Measurements from ENCODE around the gene LCORL.
"Not testable (repeated sequence)": the region's sequence is repeated elsewhere in the genome, so short reads cannot be mapped to it uniquely, and the experiment has no call there.

Gene LCORL

DNA sequence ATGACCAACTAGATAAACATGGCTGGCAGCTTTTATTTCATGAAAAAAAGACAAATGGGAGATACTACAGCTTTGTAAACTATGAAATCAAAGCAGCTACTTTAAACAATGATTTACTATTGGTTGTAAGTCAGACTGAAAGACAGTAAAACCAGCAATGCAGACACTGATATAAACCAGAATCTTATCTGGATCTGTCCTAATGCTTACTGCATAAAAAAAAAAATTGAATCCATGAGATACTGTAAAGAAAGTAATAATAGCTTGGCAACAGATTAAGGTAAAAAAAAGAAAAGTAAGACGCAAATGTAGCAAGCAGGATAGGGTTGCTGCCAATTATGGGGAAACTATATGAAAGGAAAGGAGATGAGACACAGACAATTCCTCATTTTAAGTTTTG is 7.3 kb downstream of the LCORL start:
- DNase-seq: no peak

DNA sequence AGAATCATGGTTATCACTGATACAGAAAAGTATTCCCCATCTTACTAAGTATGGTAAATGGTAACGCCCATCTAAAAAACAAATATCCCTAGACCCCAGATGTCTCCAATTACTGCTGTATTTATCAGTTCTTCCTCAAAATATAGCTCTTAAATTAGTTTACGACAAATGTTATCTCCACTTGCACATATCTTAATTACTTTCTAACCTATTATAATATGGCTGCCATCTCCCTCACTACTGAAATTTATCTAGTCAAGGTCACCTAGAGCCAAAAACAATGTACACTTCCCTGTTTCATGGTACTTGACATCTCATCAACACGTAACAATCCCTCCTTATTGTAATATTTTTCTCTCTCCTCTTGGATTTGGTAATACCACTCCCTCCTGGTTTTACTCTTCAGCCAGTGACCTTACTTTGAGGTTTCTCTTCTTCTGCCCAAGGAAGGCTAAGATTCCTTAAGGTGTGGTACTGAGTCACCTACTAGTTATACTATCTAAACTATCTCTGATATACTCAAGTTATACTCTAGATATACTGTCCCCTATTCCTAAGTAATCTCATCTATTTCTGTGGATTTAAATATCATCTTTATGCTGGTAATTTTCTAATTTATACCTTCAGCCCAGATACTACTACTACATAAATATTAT is 8.6 kb downstream of the LCORL start:
- DNase-seq: no peak

DNA sequence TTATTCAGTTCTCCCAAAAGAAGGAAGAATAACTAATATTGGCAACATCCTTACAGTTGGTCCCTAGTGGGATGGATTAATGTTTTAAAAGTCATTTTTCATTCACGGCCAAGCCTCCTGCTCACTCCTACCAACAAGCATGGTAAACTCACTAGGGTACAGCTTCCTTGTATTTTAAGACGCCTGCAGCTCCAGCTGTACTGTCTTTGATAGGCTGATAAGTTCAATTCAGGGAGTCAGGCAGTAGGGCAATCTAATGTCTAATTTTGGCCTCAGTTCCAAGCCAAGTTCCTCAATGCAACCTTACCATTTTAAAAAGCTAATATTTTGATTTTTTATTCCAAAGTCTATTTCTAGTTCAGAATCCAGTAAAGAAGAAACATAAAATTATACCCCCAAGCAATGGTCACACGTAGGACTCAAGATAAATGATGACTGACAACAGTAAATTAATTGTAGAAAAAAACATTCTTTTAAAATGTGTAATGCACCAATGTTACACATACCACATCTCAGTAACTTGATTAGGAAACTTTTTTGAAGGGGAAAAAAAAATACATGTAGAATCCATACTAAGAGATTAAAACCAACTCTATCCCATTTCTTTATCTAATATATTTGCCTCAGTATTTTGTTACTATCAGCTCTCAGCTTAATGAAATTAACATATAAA is 9.3 kb downstream of the LCORL start:
- DNase-seq: no peak

DNA sequence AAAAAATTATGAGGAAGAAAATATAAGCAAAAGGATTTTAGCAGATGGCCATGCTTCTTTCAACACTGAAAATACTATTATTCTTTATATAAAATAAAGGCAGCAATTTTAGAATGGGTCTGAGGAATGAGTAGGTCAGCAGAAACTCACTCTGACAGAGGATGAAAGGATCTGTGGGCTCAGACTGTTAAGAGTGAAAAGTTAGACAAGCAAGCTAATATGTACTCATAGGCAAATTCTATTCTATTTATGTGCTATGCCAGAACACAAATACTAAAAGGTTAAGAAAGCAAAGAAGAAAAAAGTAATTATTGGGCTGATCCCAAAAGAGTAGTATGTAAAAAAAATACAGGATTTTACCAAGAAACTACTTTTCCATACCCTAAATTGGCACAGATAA is 13.9 kb downstream of the LCORL start:
- DNase-seq: no peak

DNA sequence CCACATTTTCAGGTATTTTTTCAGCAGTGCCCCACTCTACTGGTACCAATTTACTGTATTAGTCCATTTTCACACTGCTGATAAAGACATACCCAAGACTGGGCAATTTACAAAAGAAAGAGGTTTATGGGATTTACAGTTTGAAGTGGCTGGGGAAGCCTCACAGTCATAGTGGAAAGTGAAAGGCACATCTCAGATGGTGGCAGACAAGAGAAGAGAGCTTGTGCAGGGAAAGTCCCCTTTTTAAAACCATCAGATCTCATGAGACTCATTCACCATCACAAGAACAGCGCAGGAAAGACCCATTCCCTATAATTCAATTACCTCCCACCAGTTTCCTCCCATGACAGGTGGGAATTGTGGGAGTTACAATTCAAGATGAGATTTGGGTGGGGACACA is 15.1 kb downstream of the LCORL start:
- not testable (repeated sequence) for DNase-seq

DNA sequence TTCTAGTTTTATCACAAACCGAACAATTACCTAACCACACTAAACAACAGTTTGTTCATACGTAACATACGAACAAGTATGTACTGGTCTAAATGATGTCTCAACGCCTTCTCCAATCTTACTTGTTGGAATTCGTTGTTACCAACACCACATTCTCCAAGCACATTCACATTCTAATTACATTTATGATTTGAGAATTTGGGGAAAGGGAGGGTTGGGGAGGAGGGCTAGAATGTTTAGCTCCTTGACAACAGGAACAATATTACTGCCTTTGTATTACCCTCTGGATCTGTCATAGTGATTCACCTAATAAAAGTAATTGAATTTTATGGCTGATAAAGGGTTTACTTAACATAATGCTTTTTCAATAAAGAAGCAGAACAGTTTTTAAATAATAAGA is 24.4 kb downstream of the LCORL start:
- DNase-seq: no peak

DNA sequence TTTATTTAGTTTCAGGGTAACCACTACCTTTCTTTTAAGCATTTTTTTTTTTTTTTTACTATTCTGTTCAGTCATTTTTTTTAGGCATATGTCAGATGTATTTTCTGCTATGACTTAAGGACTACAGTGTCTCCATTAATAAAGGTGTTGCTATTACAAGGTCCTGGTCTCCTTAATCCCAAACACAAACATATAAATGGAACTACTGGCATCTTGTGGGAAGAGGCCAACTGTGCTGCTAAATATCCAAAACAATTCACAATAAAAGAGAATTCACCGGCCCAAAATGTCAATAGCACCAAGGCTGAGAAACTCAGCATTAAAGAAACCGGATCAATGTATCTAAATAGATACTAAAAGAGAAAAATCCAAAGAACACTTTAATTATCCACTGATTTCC is 26.4 kb downstream of the LCORL start:
- no peak for DNase-seq

DNA sequence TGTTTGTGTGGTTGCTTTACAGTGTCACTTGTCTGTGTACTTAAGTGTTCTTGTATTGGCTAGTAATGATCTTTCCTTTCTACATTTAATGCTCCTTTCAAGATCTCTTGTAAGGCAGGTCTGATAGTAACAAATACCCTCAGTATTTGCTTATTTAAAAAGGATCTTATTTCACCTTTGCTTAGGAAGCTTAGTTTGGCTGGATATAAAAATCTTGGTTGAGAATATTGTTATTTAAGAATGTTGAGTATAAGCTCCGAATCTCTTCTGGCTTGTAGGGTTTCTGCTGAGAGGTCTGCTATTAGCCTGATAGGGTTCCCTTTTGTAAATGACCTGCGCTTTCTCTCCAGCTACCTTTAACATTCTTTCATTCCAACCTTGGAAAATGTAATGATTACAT is 35.7 kb downstream of the LCORL start:
- no peak for DNase-seq

DNA sequence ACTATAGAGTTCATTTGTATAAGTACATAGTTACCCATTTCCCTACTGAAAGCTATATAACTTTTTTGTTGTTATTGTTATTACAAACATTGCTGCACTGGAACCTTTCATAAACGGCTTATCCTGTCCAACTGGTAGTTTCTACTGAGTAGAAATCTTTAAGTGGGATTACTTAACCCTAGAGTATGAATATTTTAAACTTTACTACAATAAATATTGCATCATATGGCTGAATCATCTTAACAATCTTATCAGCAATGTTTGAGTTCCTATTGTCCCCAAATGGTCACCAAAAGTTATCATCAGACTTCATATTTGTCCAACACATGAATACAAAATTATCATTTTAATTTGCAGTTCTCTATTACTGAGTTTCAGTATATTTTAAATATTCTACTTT is 40.5 kb downstream of the LCORL start:
- no peak for DNase-seq

DNA sequence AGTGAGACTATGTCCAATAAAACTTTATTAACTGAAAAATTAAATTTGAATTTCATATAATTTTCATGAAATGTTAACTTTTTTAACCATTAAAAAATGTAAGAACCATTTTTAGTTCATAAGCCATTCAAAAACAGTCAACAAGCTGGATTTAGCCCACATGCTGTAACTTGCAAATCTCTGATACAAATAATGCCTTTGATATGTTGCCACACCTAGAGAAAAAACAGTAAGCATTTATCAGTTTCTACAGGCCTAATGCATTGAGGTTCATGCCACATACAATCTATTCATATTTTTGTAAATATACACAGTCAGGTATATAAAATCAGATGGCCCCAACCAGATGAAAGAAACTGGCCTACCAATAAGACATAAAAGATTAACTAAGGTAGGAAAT is 52.8 kb downstream of the LCORL start:
- DNase-seq: no peak

DNA sequence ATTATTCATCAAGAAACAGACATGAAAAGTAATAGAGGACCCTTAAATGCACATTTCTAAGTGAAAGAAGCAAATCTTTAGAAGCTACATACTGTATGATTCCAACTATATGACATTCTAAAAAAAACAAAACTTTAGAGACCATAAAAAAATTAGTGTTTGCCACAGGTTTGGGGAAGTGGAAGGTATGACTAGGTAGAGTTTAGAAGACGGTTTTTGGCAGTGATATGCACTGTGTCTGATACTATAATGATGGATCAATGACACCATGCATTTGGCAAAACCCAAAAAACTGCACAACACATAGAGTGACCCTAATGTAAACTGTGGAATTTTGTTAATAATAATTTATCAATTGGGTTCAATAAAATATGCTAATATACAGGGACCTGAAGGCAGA is 54.5 kb downstream of the LCORL start:
- no peak for DNase-seq

DNA sequence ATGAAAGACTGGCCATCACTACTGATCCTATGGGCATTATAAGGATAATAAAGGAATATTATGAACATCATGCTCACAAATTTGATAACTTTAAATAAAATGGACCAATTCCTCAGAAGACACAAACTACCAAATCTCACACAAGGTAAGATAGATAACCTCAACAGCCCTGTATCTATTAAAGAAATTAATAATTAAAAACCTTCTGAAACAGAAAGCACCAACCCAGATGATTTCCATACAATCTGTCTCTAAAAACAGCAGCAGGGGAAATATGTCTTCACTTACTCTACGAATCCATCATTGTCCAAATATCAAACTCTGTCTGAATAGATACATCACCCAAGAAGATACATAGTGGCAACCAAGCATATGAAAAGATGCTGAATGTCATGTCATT is 55.2 kb downstream of the LCORL start:
- DNase-seq: no peak

DNA sequence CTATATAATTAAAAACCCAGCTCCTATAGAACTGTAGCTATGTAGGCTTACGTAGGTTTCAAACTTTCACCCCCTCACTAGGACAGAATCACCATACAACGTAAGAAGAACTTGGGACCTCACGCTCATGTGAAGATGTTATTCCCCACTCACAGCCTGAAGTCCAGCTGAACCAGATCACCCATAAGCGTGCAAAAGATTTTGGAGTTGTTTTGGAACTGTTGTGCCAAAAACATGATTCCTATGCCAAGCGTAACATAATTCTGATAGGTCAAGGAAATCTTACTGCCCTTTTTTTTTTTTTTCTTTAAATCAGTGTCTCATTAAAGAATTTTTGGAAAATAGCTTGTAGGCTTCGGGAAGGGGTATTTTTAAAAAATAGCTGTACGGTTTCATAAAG is 57.0 kb downstream of the LCORL start:
- DNase-seq: no peak

DNA sequence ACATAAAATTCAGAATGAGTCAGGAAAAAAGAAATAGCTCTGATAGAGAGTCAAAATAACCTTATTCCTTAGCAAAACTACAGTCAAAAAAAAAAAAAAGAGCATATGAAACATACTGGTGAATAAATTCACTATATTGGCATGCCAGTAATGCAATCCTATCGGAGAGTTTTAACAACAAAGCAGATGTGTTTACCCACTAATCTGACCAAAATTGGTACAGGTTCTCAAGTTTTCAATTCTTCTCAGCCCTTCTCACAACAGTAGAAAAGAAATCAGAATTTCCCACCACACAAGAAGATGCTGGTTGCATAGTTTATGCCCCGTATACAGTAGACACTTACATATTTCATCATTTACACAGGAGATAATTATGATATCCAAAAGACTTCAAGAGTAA is 59.4 kb downstream of the LCORL start:
- no peak for DNase-seq

DNA sequence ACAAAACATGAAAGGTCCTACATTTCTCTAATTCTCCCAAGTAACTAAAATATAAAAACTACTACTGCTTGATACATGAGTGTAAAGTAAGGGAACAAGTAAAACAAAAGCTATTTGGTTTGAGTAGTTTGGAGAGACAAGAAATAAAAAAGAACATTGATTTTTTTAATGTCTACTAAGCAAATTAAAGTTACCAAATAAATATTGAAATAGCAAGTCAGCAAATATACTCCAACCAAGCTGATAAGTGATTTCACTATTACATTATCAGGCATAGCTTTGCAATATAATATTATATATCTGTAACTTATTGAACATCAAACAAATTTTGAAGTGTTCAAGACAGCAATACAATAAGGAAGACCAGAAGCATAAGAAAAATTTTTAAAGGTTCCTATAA is 60.3 kb downstream of the LCORL start:
- DNase-seq: no peak

DNA sequence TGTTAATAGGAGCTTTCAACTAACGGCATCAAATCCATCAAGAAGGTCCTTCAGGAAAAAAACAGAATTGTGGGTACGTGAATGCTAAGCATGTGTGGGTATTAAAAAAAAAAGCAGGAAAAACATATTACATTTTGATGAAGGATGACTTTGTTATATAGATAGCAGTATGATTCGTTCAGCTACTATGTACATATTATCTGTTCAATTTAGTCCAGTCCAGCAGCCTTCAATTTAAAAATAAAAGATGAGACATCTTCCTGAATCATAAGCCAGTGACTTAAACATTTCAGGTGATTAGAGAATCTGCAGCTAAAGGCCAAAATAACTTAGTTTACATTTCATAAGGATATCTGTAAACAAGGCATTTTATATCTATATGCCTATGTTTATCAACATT is 63.4 kb downstream of the LCORL start:
- DNase-seq: no peak

DNA sequence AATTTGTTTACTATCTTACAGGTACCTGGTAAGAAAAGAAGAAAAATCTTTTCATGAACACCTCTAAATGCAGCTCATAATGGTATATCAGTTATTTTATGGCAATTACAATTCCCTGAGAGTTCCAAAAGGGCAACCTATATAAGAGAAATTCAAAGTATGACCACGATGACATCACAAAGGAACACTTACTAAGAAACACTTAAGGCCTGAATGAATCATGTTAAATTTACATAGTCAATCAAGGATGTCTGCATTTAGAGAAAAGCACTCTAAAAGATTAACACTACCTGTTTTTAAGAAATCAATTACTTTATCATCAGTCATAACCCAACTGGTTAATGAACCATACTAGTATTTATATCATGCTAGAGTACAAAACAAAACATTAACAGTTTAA is 63.9 kb downstream of the LCORL start:
- no peak for DNase-seq

DNA sequence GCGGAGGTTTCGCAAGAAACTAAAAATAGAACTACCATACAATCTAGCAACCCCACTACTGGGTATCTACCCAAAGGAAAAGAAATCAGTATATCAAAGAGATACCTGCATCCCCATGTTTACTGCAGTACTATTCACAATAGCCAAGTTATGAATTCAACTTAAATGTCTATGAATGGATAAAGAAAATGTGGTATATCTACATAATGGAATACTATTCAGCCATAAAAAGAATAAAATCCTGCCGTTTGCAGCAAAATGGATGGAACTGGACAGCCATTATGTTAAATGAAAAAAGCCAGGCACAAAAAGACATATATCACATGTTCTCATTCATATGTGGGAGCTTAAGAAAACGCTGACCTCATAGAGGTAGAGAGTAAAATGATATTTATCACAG is 65.3 kb downstream of the LCORL start:
- DNase-seq: no peak

DNA sequence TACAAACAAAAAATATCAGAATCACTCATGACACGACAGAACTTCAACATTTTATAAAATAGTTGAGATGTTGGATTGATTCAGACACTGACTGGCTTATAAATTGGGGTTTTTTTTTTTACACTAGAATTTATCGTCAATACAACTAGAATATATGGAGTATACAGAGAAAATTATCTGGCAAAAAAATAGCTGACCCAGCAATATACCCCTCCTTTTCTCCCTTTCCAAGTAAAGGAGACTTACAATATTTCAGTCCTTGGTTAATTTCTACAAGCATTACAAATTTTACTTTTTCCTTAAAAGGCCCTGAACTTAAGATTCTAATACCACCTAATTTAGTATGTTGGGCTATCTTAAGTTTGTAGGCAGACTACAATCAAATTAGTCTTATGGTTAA is 76.3 kb downstream of the LCORL start:
- DNase-seq: no peak

DNA sequence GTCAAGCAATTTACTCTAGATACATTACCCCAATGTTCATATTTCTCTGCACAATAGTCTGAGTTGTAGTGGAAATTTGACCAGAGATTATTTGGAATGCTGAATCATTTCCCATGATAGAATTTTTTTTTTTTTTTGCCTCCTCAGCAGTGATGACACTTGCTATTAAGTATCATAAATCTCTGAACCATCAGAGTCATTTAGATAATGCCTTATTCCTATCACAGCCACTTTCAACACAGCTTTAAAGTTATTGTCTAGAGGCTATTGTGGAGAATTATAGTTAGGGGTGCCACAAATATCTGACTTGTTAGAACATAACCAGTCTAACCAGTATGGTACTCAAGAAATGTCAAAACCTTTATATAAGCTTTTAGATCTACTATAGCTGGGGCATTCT is 79.8 kb downstream of the LCORL start:
- DNase-seq: no peak

DNA sequence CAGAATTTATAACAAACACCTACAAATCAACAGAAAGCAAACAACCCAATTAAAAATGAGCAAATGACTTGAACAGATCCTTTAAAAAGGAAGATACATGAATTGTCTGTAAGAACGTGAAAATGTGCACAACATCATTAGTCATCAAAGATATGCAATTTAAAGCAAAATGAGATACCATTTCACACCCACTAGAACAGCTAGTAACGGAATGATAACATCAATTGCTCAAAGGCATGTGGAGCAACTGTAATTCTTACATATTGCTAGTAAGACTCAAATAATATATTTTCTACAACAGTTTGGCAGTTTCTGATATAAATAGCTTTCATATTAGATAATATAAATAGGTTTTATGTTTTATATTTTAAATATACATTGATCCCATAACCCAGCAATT is 82.5 kb downstream of the LCORL start:
- no peak for DNase-seq

DNA sequence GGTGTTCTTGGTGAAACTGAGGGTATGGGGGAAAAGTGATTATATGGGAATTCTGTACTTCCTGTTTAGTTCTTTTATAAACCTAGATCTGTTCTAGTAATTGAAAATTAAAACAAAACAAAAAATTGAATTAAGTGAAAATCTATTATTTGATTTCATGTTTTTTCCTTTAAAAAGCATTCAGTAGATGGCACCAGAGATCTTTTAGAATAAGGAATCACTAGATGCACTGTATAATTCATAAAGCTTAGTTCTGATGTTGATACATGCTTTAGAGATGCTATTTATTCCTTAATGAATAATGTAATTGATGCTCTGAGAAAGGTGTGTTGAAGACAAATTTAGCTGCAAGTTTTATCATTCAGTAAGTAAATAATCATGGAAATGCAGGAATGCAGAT is 87.3 kb downstream of the LCORL start:
- DNase-seq: no peak

DNA sequence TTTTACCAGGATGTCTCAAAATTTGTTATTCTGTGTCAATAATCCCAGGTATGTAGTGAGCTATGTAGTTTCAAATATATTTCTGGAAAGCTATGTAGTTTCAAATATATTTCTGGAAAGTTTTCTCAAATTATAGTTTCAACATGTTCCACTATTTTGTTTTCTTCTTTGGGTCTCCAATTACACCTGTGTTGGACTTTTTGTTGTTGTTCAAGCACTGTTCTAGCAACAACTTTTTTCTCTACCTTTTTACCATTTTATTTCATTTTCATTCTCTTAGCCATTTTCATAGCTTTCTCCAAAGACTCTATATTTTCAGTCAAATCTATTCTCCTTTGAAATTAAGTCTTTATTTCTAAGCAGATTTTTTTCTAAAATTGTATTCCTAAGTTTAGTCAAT is 88.4 kb downstream of the LCORL start:
- no peak for DNase-seq

DNA sequence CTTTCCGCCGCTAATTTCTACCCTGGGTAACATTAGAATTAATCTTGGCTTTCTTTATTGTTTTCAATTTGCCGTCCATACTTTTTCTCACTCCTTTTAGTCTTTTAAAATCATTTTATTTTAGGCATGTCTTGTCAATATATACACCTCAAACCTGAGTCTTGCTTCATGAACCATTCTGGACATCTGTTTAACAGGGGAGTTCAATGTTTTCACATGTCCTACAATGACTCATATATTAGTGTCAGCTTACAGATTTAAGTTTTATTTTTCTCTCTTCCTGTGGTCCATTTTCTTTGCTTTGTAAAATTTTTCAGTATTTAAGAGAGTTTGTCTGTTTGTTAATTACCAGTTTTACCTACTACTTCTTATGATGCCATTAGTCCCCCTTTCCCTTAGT is 89.5 kb downstream of the LCORL start:
- DNase-seq: no peak

DNA sequence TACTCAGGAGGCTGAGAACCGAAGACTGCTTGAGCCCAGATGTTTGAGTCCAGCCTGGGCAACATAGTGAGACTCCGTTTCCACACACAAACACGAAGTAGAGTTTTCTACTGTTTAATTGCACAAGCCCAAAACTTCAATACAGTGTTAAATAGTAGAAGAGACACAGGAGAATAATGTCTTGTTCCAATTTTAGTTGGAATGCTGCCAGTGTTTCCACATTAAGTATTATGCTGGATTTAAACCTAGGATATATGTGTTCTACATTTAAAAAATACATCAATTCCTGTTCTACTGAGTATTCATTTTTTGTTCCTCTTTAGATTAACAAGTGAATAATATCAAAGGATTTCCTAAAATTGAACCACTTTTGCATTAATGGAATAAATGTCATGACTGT is 91.3 kb downstream of the LCORL start:
- no peak for DNase-seq
